A375 (cell line): Measurements from ENCODE around the gene GALR1. TPM values are rescaled to one million over a fixed set of nuclear protein-coding genes. Genes with fewer than 3 reads are reported as not detected.

Experiments used
- total RNA-seq: library from RNA; depleted of rRNA; stranded (reverse); fragments of >200 nt; shearing (Covaris generic); gene quantifications from 2 replicates; pipeline ENCODE4 v1.2.3, GENCODE V29; 2014; rRNA removed

GALR1 gene, protein sequence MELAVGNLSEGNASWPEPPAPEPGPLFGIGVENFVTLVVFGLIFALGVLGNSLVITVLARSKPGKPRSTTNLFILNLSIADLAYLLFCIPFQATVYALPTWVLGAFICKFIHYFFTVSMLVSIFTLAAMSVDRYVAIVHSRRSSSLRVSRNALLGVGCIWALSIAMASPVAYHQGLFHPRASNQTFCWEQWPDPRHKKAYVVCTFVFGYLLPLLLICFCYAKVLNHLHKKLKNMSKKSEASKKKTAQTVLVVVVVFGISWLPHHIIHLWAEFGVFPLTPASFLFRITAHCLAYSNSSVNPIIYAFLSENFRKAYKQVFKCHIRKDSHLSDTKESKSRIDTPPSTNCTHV
- not detected in 2 replicates for total RNA-seq

DNA sequence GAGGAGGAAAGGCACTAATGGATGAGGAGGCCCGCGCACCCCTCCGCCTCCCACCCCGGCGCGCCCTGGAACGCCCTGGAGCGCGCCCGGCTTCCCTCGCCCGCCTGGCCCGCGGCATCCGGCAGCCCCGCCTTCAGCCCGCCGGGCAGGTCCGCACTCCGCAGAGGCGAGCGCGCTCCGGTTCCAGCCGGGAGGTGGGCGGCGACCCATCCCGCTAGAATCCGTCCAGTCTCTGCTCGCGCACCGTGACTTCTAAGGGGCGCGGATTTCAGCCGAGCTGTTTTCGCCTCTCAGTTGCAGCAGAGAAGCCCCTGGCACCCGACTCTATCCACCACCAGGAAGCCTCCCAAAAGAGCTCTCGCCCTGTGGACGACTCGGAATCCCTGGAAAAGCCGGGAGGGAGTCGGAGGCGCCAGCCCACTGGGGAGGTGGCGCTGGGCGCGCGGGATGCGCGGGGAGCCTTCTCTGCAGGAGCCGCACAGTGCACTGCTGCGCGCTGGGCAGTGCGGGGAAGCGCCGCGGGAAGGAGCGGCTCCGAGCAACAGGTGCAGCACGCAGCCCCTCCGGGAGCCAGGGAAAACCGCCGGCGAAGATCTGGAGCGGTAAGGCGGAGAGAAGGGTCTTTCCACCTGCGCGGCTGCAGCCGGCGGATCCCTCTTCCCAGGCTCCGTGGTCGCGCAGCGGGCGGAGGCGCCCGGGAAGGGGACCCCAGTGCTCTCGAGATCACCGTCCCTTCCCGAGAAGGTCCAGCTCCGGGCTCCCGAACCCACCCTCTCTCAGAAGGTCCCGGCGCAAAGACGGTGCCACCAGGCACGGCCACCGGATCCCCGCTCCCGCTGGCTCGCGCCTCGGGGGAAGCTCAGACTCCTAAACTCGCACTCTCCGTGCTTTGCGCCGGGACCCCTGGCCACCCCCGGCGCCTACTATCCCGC lies at the start of gene GALR1:
Gene GALR1 (plus strand): TSS at position 280 of the 932 bp plus-strand sequence. CDS start 701 bp downstream, outside the sequence.

Other genes with a start within 250 kb of the GALR1 start
- gene MBP, start 117.1 kb upstream of the GALR1 start, total RNA-seq = not detected in 2 replicates